HG02759 (cell line): ENCODE measurements around the gene TRIB2.
A peak's percentile ranks its signal among the peaks of the same experiment; 100 is the strongest.

Experiments used
- ATAC-seq: cut with Tn5 transposase; IDR thresholded peaks from one replicate; pipeline ENCODE4 v1.9.1; 2021; ENCODE audit warnings: mild to moderate bottlenecking, moderate library complexity; ENCODE audit not compliant: unreplicated experiment

TRIB2 gene

GRCh38 chr2:12697617-12698016, 19.1 kb upstream of the TRIB2 start:
- ATAC-seq: no peak

- ATAC-seq: no peak
Observed at GRCh38 chr2:12700989-12701388, 15.7 kb upstream of the TRIB2 start.

DNA sequence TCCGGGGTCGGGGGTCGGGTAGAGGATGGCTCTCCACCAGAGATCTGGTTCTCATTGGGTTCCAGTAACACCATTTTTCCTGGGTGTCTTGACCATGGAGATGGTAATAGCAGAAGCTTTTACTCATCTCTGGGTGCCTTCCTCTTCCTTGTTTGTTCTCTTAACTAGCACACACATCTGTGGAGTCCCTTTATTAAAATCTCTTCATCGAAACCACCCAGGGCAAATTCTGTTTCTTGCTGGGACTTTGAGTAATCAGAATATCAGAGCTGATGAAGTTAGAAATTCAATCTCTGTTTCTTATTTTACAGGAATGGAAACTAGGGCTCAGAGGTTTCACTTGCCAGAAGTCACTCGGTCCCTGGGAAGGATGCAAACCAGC, 15.0 kb upstream of the TRIB2 start:
- ATAC-seq: no peak

GRCh38 chr2:12702168-12703121, 14.3 kb upstream of the TRIB2 start:
- no peak for ATAC-seq

DNA sequence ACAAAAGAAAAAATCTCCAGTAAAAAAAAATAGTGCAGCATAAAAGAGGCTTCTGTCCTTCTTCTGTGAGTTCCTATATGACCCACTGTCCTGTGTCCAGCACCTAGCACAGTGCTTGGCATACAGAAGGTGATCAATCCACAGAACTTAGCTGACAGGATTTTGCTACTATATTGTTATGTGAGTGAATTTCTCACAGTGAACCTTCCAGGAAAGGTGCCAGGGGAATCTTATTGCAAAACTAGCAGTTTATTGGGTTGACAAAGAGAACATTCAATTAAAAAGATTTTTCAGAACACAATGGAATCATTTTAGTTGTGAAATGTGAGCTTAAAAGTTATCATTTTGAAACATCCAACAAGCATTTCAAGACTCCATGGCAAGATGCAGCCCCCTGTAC, 12.4 kb upstream of the TRIB2 start:
- no peak for ATAC-seq

- ATAC-seq: no peak
Observed at GRCh38 chr2:12705230-12705629, 11.5 kb upstream of the TRIB2 start.

DNA sequence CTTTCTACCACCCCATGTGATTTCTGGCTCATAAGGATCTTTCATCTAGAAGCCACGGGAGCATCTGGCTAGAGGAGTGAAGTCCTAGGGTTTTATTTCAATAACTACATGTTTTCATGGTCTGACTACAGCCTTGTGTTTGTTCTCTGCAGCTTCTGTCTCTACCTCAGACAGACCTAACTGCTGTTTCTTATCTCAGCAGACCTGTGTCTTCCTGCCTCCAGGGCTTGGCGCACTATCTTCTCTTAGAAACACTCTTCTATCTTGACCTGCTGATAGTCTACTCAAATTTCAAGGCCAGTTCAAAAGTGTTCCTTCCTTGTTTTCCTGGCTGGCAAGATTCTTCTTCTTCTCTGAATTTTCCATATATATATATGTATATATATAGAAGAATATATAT, 11.0 kb upstream of the TRIB2 start:
- no peak for ATAC-seq

- no peak for ATAC-seq
Observed at GRCh38 chr2:12708508-12709206, 8.1 kb upstream of the TRIB2 start.

GRCh38 chr2:12709207-12709522, 7.6 kb upstream of the TRIB2 start:
- ATAC-seq: no peak

DNA sequence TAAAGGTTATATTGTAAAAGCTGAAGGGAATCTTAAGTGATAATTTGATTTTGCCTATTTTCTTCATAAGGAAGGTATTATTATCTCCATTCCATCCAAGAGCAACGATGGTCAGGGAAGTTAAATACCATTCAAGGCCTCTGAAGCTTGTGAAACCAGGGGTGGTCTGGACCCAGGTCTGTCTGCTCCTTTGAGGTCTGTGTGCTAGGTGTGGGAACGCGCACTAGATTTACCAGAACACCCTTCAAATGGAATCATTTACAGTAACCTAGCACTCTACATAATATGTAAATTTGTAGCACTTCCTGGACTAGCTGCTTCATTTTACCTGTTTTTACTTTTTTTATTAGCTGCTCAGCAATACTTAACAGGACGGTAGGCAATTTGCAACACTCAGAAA, 6.4 kb upstream of the TRIB2 start:
- no peak for ATAC-seq

DNA sequence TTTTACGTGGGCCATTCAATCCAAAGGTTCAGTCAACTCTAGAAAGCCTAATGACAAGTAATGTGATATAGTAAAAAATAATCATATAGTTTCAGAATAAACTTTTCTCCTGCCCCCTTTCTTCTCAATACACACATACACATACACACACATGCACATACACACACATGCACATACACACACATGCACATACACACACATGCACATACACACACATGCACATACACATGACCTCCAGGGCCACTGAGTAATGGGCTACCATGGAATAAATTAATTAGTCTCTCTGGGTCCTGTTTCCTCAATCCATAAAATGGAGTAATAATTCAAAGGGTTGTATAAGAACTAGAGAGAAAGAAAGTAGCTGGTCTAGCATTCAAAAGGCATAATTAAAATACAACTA, 5.4 kb upstream of the TRIB2 start:
- no peak for ATAC-seq

- no peak for ATAC-seq
Observed at GRCh38 chr2:12712881-12713280, 3.9 kb upstream of the TRIB2 start.

- ATAC-seq: no peak
Observed at GRCh38 chr2:12714391-12715221, 2.1 kb upstream of the TRIB2 start.

GRCh38 chr2:12715258-12716031, 1.3 kb upstream of the TRIB2 start:
- no peak for ATAC-seq

DNA sequence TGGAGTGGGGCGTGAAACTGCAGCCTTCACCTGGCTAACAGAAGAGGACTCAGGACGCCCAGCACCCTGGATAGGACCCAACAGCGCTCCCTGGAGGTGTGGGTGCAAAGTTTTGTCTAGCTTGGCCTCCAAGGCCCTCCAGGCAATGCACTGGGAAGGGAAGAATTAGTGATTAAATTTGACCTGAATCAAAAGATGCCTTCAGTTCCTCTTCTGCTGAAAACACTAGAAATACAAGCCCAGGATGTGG, 779 bp upstream of the TRIB2 start:
- peak; percentile 40 for ATAC-seq

DNA sequence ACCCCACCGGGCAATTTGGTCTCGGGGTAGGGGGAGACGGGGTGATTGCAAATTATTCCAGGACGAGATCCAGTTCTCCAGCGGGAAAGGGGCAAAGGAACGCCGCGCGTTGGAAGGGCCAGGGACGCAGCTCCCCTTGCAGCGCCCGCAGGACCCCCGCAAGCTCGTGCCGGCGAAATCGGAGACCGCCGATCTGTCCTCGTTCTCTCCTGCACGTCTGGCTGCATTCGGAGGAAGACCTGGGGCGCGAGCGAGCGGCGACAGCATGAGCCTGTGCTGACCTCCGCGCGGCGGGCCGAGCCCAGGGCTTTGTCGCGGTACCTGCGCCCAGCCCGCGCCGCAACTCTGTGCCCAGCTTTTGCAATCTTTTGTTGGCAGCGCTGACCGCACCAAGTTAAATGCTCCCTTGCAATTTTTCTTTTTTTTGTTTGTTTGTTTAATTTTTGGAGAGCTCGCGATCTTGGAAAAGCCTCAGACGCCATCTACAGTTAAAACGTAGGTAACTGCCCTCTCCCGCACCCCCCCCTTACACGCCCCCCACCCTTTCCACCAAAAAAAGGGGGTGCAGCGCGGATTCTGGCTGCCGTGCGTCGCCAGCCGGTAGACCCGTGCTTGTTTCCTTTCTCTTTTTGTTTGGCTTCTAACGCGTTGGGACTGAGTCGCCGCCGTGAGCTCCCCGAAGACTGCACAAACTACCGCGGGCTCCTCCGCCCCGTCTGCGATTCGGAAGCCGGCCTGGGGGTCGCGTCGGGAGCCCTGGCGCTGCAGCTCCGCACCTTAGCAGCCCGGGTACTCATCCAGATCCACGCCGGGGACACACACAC, 667 bp downstream of the TRIB2 start:
- ATAC-seq: peak; percentile 23

GRCh38 chr2:12718015-12718671, 1.4 kb downstream of the TRIB2 start:
- ATAC-seq: no peak

- ATAC-seq: no peak
Observed at GRCh38 chr2:12718711-12719399, 2.1 kb downstream of the TRIB2 start.
